CD14-positive monocyte (primary cell): ENCODE measurements around the gene TXNRD2. TPM values are rescaled to one million over a fixed set of nuclear protein-coding genes. Genes with fewer than 3 reads are reported as not detected.

ENCODE experiments used
- DNase-seq, 3 donors: peaks; one replicate each; pipeline ENCODE4 v3.0.0-alpha.2; 2011 to 2022
- H2AFZ ChIP-seq: 2 replicates; pipeline ENCODE4 v1.6.0; 2012; ENCODE audit warnings: mild to moderate bottlenecking, low read depth, low read length, inconsistent platforms; ENCODE audit not compliant: insufficient read depth, poor library complexity, severe bottlenecking
- H3K27ac ChIP-seq, 2 donors: 1 replicate in 1 of 2; 2 replicates in 1 of 2; pipeline ENCODE4 v1.5.1; 2012 to 2013; ENCODE audit warnings: low read length in 2 of 2, control low read depth in 1 of 2, inconsistent platforms in 1 of 2, low read depth in 1 of 2, mild to moderate bottlenecking in 1 of 2
- H3K27me3 ChIP-seq, 2 donors: one replicate each; pipeline versions ENCODE4 v1.6.0 to v1.6.1; 2011 to 2013; ENCODE audit warnings: low read length in 2 of 2; ENCODE audit not compliant: control insufficient read depth in 2 of 2, insufficient read depth in 2 of 2
- H3K36me3 ChIP-seq, 2 donors: replicated peaks in 1 of 2; 1 replicate in 1 of 2; 2 replicates in 1 of 2; pipeline versions ENCODE4 v1.5.1 to v1.6.1; 2012 to 2013; ENCODE audit warnings: low read length in 2 of 2, control low read depth in 1 of 2, inconsistent platforms in 1 of 2, mild to moderate bottlenecking in 1 of 2; ENCODE audit not compliant: insufficient read depth in 2 of 2, control insufficient read depth in 1 of 2
- H3K4me1 ChIP-seq, 2 donors: 1 replicate in 1 of 2; 2 replicates in 1 of 2; pipeline versions ENCODE4 v1.5.1 to v1.6.1; 2012 to 2013; ENCODE audit warnings: low read length in 2 of 2, control low read depth in 1 of 2, inconsistent platforms in 1 of 2, mild to moderate bottlenecking in 1 of 2, moderate library complexity in 1 of 2; ENCODE audit not compliant: insufficient read depth in 2 of 2, control insufficient read depth in 1 of 2
- H3K4me2 ChIP-seq: replicated peaks from 2 replicates; pipeline ENCODE3; 2012; ENCODE audit warnings: low read length, moderate library complexity, mild to moderate bottlenecking; ENCODE audit not compliant: poor library complexity, severe bottlenecking; ENCODE audit errors: extremely low read depth
- H3K4me3 ChIP-seq, 3 experiments: fragments of 200-600 bp in 1 of 3; sonication (generic) in 1 of 3; replicated peaks in 1 of 3; 1 replicate in 2 of 3; 2 replicates in 1 of 3; pipeline ENCODE4 v1.5.1; 2011 to 2013; ENCODE audit warnings: low read length in 3 of 3, mild to moderate bottlenecking in 3 of 3, control low read depth in 2 of 3, low read depth in 2 of 3, inconsistent platforms in 1 of 3, moderate library complexity in 1 of 3
- H3K79me2 ChIP-seq: 2 replicates; pipeline ENCODE4 v1.6.0; 2012; ENCODE audit warnings: mild to moderate bottlenecking, control low read depth, inconsistent platforms, low read length, moderate library complexity; ENCODE audit not compliant: insufficient read depth
- H3K9ac ChIP-seq: 2 replicates; pipeline ENCODE4 v1.6.0; 2017; ENCODE audit warnings: low read length, mild to moderate bottlenecking; ENCODE audit not compliant: insufficient read depth, poor library complexity, severe bottlenecking
- H3K9me3 ChIP-seq, 2 donors: replicated peaks in 1 of 2; 1 replicate in 1 of 2; 2 replicates in 1 of 2; pipeline versions ENCODE4 v1.5.1 to v1.6.1; 2012 to 2013; ENCODE audit warnings: low read length in 2 of 2, control low read depth in 1 of 2; ENCODE audit not compliant: control insufficient read depth in 1 of 2, insufficient read depth in 1 of 2
- H4K20me1 ChIP-seq: 2 replicates; pipeline ENCODE4 v1.6.0; 2012; ENCODE audit warnings: mild to moderate bottlenecking, low read length, control low read depth, moderate library complexity; ENCODE audit not compliant: insufficient read depth
- H3K27ac Mint-ChIP-seq, 7 donors: one replicate each; pipeline ENCODE4 v1.8.0; 2020; ENCODE audit warnings: mild to moderate bottlenecking in 7 of 7, mixed read lengths in 7 of 7, moderate library complexity in 6 of 7, inconsistent platforms in 2 of 7
- H3K27me3 Mint-ChIP-seq, 3 donors: one replicate each; pipeline ENCODE4 v1.8.0; 2021 to 2022; ENCODE audit warnings: low read depth in 3 of 3, mild to moderate bottlenecking in 3 of 3, mixed read lengths in 3 of 3, moderate library complexity in 3 of 3, inconsistent platforms in 1 of 3
- H3K36me3 Mint-ChIP-seq, 2 donors: one replicate each; pipeline ENCODE4 v1.8.0; 2020; ENCODE audit warnings: mixed read lengths in 2 of 2, inconsistent platforms in 1 of 2, mild to moderate bottlenecking in 1 of 2
- H3K4me1 Mint-ChIP-seq: one replicate; pipeline ENCODE4 v1.8.0; 2020; ENCODE audit warnings: mild to moderate bottlenecking, mixed read lengths
- H3K4me3 Mint-ChIP-seq, 2 donors: one replicate each; pipeline ENCODE4 v1.8.0; 2020; ENCODE audit warnings: mild to moderate bottlenecking in 2 of 2, mixed read lengths in 2 of 2, moderate library complexity in 1 of 2
- H3K9me3 Mint-ChIP-seq, 7 donors: one replicate each; pipeline ENCODE4 v1.8.0; 2020 to 2022; ENCODE audit warnings: mixed read lengths in 7 of 7, mild to moderate bottlenecking in 6 of 7, moderate library complexity in 6 of 7, inconsistent platforms in 2 of 7
- WGBS: methylation state at CpG from one replicate; pipeline ENCODE4 v1.1.5; 2013; ENCODE audit warnings: missing lambda C conversion rate; ENCODE audit not compliant: insufficient coverage; 5-methylcytosine and 5-hydroxymethylcytosine counted together
- intact Hi-C, 2 donors: fragments of 100-400 bp; cut with micrococcal nuclease; formaldehyde crosslinking; loops; one replicate each; pipeline versions ENCODE4 v1.15.0 to v1.15.1; 2023
- polyA plus RNA-seq, 3 donors: library from polyadenylated mRNA; depleted of rRNA in 1 of 3; unstranded in 2 of 3; stranded (reverse) in 1 of 3; fragments of 300-500 nt in 2 of 3; fragments of >200 nt in 1 of 3; fragmentation: Illumina TruSeq in 2 of 3; gene quantifications; 1 replicate in 2 of 3; 2 replicates in 1 of 3; pipeline ENCODE4 v1.2.3, GENCODE V29; 2012 to 2021
- TF ChIP-seq, protein P1 (sequence below): fragments of 200-600 bp; IDR thresholded peaks from one replicate; pipeline ENCODE4 v1.8.0; 2022; ENCODE audit warnings: antibody characterized with exemption, mild to moderate bottlenecking

Gene TXNRD2
- polyA plus RNA-seq, 3 donors, result 24.9 to 54.9 (median 30.8) TPM

- Histone ChIP-seq H3K79me2 (no peaks in the 10 kb centered on the region), H3K9me3 (no peaks in the 10 kb centered on the region), H3K27ac (no peak overlapping the region), H3K9ac (peak overlapping the region; percentile 42), H3K4me2 (no peak overlapping the region), H3K36me3 (peaks cover 32 to 35% of the 10 kb centered on the region in 2 donors), H3K4me1 (peaks cover 38 to 46% of the 10 kb centered on the region in 2 donors), H3K4me3 (no peak overlapping the region), H2AFZ (no peak overlapping the region), H4K20me1 (peaks cover 7% of the 10 kb centered on the region), H3K27me3 (no peaks in the 10 kb centered on the region)
- peaks cover 0 to 2% (median 0%) of the 10 kb centered on the region in 7 donors for H3K9me3 Mint-ChIP-seq
- no peak overlapping the region for H3K4me3 Mint-ChIP-seq
- H3K27ac Mint-ChIP-seq, result no peak overlapping the region
- H3K27me3 Mint-ChIP-seq, result peaks cover 2 to 8% (median 4%) of the 10 kb centered on the region in 3 donors
- H3K36me3 Mint-ChIP-seq, result peaks cover 46 to 74% of the 10 kb centered on the region in 2 donors
- TF ChIP-seq, protein P1, sequence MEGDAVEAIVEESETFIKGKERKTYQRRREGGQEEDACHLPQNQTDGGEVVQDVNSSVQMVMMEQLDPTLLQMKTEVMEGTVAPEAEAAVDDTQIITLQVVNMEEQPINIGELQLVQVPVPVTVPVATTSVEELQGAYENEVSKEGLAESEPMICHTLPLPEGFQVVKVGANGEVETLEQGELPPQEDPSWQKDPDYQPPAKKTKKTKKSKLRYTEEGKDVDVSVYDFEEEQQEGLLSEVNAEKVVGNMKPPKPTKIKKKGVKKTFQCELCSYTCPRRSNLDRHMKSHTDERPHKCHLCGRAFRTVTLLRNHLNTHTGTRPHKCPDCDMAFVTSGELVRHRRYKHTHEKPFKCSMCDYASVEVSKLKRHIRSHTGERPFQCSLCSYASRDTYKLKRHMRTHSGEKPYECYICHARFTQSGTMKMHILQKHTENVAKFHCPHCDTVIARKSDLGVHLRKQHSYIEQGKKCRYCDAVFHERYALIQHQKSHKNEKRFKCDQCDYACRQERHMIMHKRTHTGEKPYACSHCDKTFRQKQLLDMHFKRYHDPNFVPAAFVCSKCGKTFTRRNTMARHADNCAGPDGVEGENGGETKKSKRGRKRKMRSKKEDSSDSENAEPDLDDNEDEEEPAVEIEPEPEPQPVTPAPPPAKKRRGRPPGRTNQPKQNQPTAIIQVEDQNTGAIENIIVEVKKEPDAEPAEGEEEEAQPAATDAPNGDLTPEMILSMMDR, result no peak
- intact Hi-C loops, result no loop called here
- DNase-seq, result no peak
- 73% methylated on average over 18 of the region's 20 CpGs for WGBS
- H3K4me1 Mint-ChIP-seq, result peaks cover 42% of the 10 kb centered on the region
Observed at GRCh38 chr22:19890502-19891316, 50.9 kb downstream of the TXNRD2 start.

DNA sequence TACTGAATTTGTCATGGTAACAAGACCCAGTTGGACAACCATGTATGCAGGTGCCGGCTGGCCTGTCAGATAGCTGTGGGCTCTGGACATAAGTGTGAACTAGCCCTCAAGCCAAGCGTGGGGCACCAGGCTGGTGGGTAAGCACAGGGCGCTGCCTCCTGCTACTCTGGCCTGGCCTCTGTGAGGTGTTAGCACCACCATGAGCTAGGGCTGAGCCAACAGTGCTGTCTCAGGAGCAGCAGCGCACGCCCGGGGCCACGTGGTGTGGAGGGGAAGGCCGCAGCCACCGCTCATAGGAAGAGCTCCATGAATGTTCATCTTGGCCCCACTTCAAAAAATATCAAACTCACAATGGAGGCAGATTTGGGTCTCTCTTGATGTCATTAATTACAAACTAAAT, 51.7 kb downstream of the TXNRD2 start:
- WGBS, result 90% methylated on average over 3 of the region's 9 CpGs
- H3K27ac Mint-ChIP-seq, result no peak overlapping the region
- H3K4me1 Mint-ChIP-seq, result peaks cover 45% of the 10 kb centered on the region
- peaks cover 2 to 8% (median 7%) of the 10 kb centered on the region in 3 donors for H3K27me3 Mint-ChIP-seq
- intact Hi-C loops, result loop anchor here in 1 of 2 donors (5.0 kb wide), 1 partner anchor 38 kb away; the partner anchor contains the start of genes GNB1L and RTL10
- H3K27me3 ChIP-seq, result no peaks in the 10 kb centered on the region
- H3K4me3 ChIP-seq, result no peak overlapping the region
- TF ChIP-seq, protein P1, result no peak
- H3K36me3 ChIP-seq, result peaks cover 24 to 27% of the 10 kb centered on the region in 2 donors
- peaks cover 0 to 2% (median 0%) of the 10 kb centered on the region in 7 donors for H3K9me3 Mint-ChIP-seq
- H3K9ac ChIP-seq, result no peak overlapping the region
- no peak overlapping the region for H2AFZ ChIP-seq
- no peak overlapping the region for H3K4me2 ChIP-seq
- no peaks in the 10 kb centered on the region for H3K9me3 ChIP-seq
- H3K4me3 Mint-ChIP-seq, result no peak overlapping the region
- peaks cover 38 to 47% of the 10 kb centered on the region in 2 donors for H3K4me1 ChIP-seq
- DNase-seq, result no peak
- peaks cover 7% of the 10 kb centered on the region for H4K20me1 ChIP-seq
- H3K79me2 ChIP-seq, result no peaks in the 10 kb centered on the region
- H3K27ac ChIP-seq, result no peak overlapping the region
- H3K36me3 Mint-ChIP-seq, result peaks cover 41 to 69% of the 10 kb centered on the region in 2 donors
